ENCODE measurements around the gene OPN1MW.
"Not testable (repeated sequence)": the region's sequence is repeated elsewhere in the genome, so short reads cannot be mapped to it uniquely, and the experiment has no call there.

The OPN1MW gene

DNA sequence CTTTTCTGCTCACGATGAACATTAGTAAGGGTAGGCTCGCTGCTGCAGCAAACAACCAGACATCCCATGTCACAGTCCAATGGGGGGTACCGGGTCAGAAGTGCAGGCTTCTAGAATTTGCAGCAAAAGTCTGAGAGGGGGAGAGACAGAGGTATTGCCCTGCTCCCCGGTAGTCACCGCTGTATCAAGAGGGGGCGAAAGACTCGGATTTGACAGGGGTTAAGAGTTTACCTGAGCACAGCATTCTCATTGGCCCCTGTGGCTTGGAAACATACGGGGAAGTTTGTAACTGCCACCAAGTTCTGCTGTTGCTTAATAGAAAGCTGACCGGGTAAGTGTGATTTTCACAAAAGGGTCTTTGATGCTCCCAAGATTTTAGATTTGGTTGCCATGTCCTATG, 28.7 kb downstream of the OPN1MW start:
- DNase-seq (ENCODE audit: low read depth) = not testable (repeated sequence)

DNA sequence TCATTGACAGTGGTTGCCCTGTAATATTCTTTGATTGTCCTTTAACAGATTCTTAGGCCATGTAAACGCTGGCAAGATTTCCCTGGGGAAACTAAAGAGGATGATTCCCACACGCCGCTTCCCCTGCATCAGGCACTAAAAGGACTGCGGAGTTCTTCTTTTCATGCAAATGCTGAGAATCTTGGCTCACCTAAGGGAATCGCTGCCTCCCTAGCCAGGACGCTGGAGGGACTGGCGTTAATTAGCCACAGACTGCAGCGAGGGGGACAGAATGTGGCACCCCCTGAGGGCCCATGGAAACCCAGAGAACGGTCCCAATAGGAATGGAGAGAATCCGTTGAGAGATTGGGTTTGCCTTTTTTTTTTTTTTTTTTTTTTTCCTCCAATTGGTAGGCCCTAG, 29.1 kb downstream of the OPN1MW start:
- not testable (repeated sequence) for DNase-seq (ENCODE audit: low read depth)

DNA sequence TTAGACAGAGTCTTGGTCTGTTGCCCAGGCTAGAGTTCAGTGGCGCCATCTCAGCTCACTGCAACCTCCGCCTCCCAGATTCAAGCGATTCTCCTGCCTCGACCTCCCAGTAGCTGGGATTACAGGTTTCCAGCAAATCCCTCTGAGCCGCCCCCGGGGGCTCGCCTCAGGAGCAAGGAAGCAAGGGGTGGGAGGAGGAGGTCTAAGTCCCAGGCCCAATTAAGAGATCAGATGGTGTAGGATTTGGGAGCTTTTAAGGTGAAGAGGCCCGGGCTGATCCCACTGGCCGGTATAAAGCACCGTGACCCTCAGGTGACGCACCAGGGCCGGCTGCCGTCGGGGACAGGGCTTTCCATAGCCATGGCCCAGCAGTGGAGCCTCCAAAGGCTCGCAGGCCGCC, 37.1 kb downstream of the OPN1MW start, which contains the start of gene OPN1MW2:
OPN1MW2 (plus strand) TSS at position 301 of the 400 bp plus-strand sequence; CDS start at position 361, 60 bp downstream.
- not testable (repeated sequence) for DNase-seq (ENCODE audit: low read depth)

DNA sequence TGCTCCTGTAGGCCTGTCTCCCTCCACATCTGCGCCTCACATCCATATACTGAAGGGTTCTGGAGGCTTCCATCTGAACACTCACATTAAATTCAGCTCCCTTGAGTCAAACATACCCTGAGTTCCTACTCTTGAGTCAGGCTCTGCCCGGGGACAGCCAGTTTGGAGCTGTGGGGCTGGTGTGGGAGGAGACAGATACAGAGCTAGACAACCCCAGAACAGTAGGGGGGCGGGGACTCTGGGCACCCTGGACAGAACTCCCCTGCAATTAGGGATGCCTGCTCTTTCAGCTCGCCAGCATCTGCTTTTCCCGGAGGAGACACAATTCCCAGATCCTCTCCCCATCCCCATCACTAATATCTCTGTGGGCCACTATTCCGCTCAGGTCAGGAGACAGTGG, 42.9 kb downstream of the OPN1MW start:
- not testable (repeated sequence) for DNase-seq (ENCODE audit: low read depth)

DNA sequence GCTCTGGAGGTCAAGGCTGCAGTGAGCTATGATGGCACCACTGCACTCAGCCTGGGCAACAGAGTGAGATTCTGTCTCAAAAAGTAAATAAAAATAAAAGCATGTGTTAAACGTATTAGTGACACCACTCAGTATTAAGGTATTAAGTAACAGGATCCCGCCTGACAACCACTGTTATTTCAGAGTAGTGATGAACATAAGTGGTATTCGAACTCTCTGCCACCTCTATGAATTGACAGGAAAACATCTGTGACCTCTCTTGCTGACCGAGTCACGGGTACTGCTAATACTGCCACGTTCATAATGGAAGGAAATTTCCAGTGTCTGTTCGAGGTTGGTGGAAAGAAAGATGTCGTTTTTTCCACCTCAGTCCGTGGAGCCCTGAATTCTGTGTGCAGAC, 44.3 kb downstream of the OPN1MW start:
- not testable (repeated sequence) for DNase-seq (ENCODE audit: low read depth)

DNA sequence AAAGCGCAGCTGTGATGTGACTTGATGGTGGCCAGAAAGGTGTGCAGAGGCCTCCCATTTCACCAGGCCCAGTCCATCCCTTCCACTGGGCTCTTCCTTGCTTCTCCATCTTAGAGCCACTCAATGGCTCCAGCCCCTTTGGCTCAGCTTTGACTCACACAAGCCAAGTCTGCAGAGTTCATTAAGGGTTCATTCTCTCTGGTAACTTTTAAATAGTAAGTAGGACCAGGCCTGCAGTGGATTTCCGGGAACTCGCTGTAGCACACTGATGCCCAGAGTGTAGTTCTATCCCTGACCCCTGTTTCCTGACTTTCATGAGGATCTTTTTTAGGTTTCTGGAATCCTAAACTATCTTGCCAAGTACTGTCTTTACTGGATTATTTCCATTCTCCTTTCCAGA, 49.0 kb downstream of the OPN1MW start:
- DNase-seq (ENCODE audit: low read depth) = not testable (repeated sequence)

DNA sequence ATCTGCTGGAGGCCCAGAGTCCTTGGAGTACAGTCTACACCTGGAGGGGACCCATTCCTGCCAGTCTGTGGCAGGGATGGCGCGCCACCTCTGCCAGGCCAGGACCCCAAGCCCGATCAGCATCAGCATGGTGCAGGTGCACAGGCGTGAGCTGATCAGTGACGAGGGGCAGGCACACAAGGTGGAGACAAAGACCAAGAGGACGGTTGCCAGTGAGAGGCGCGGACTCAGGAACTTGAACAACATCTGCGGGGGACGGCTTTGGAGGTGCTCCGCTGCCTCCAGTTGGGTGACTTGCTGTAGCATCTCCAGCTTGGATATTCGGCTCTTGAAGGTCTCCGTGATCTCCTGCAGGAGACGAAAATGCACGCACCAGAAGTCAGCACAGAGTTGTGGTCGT, 51.2 kb downstream of the OPN1MW start:
- not testable (repeated sequence) for DNase-seq (ENCODE audit: low read depth)

DNA sequence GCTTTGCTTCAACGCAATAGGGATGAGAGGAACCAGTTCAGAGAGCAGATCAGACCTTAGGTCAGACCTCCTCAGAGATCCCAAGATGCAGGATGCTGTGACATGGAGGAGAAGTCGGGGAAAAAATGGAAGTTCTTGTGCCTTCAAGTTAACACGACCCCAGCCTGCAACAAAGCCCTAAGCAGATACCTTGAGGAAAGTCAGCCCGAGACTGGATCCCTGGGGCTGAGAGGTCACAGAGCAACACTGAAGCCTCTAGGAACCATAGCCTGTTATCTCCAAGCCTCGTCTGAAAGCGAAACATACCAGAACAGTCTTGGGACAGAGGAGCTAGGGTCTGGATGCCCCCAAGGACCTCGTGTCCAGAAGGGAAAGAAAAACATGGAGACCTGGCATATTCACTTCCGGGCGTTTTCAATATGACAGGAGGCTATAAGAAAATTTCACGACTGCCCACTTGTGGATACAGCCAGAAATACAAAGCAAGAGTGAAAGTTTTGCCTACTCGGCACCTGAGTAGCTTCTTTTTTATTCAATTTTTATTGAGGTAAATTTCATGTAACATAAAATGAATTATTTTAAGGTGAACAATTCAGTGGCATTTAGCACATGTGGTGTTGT, 56.7 kb downstream of the OPN1MW start:
- not testable (repeated sequence) for DNase-seq (ENCODE audit: low read depth)

DNA sequence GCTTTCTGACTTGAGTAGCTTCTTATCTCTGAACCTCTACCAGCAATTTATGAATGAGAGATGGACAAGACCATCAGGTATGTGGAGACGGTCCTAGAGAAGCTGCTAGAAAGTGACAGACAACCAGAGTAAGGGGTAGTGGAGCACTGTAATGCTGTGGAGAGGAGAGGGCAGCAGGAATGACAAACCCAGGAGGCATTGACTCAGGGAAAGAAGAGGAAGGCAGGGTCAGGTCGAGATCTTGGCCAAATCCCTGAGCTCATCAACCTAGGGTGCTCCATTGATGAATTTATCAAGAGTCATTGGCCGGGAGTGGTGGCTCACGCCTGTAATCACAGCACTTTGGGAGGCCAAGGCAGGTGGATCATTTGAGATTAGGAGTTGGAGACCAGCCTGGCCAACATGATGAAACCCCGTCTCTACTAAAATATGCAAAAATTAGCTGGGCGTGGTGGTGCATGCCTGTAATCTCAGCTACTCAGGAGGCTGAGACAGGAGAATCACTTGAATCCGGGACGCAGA, 57.6 kb downstream of the OPN1MW start:
- not testable (repeated sequence) for DNase-seq (ENCODE audit: low read depth)
